AG08395 (cell line): ENCODE measurements around the gene ZNF587.
"Not testable (repeated sequence)": the region's sequence is repeated elsewhere in the genome, so short reads cannot be mapped to it uniquely, and the experiment has no call there.

ENCODE experiments used
- DNase-seq: peaks from one replicate; pipeline ENCODE4 v3.0.0; 2012; ENCODE audit warnings: mixed read lengths, low spot score

ZNF587 gene

GRCh38 chr19:57849666-57850473 is at the start of gene ZNF587:
Gene ZNF587, plus strand, starts transcription at chr19:57849859. Its CDS starts 180 bp downstream, at chr19:57850039.
- peak; percentile 82 for DNase-seq

GRCh38 chr19:57800696-57801095 is 49.0 kb upstream of the ZNF587 start:
- DNase-seq, result no peak

GRCh38 chr19:57802269-57802668 is 47.4 kb upstream of the ZNF587 start:
- no peak for DNase-seq

- no peak for DNase-seq
These were observed 46.4 kb upstream of the ZNF587 start for GRCh38 chr19:57803265-57803593.

GRCh38 chr19:57803594-57804325 is 45.9 kb upstream of the ZNF587 start:
- DNase-seq, result peak; percentile 71

- no peak for DNase-seq
These were observed 42.1 kb upstream of the ZNF587 start for GRCh38 chr19:57807541-57807940.

GRCh38 chr19:57810410-57811295 is 39.0 kb upstream of the ZNF587 start:
- not testable (repeated sequence) for DNase-seq

- DNase-seq, result no peak
These were observed 37.4 kb upstream of the ZNF587 start for GRCh38 chr19:57812226-57812625.

- DNase-seq, result not testable (repeated sequence)
These were observed 36.5 kb upstream of the ZNF587 start for GRCh38 chr19:57812975-57813820.

GRCh38 chr19:57813919-57814504 is 35.6 kb upstream of the ZNF587 start:
- no peak for DNase-seq

- DNase-seq, result peak; percentile 88
These were observed 35.0 kb upstream of the ZNF587 start, which contains the start of gene ZNF552 for GRCh38 chr19:57814505-57815246. Gene ZNF552, minus strand, starts transcription at chr19:57814913. Its CDS starts 170 bp downstream, at chr19:57814743.

GRCh38 chr19:57815247-57816075 is 34.2 kb upstream of the ZNF587 start:
- DNase-seq, result no peak

- no peak for DNase-seq
These were observed 33.0 kb upstream of the ZNF587 start for GRCh38 chr19:57816652-57817051.

GRCh38 chr19:57817976-57818375 is 31.7 kb upstream of the ZNF587 start:
- no peak for DNase-seq

GRCh38 chr19:57818378-57818777 is 31.3 kb upstream of the ZNF587 start:
- DNase-seq, result no peak

GRCh38 chr19:57819475-57820148 is 30.0 kb upstream of the ZNF587 start:
- DNase-seq, result peak; percentile 95

- DNase-seq, result no peak
These were observed 29.1 kb upstream of the ZNF587 start for GRCh38 chr19:57820599-57820998.

- DNase-seq, result not testable (repeated sequence)
These were observed 28.6 kb upstream of the ZNF587 start for GRCh38 chr19:57821095-57821494.

GRCh38 chr19:57821501-57821900 is 28.2 kb upstream of the ZNF587 start:
- not testable (repeated sequence) for DNase-seq
